WERI-Rb-1 (cell line): Measurements from ENCODE around the gene GDPD5.

ENCODE experiments used
- DNase-seq: peaks from one replicate; pipeline ENCODE4 v3.0.0-alpha.2; 2020
- H3K27ac ChIP-seq: fragments of 250-450 bp; sonication (Bioruptor Pico); 2 replicates; pipeline ENCODE4 v1.5.1; 2020; ENCODE audit warnings: mild to moderate bottlenecking, moderate library complexity
- H3K27me3 ChIP-seq: fragments of 250-450 bp; sonication (Bioruptor Pico); 2 replicates; pipeline ENCODE4 v1.5.1; 2021; ENCODE audit warnings: mild to moderate bottlenecking, low read depth, moderate library complexity; ENCODE audit not compliant: insufficient read depth, severe bottlenecking
- H3K36me3 ChIP-seq: fragments of 250-450 bp; sonication (Bioruptor Pico); 2 replicates; pipeline ENCODE4 v1.5.1; 2020; ENCODE audit warnings: mild to moderate bottlenecking, moderate library complexity
- H3K4me3 ChIP-seq: 2 replicates; pipeline ENCODE4 v1.5.1; 2011; ENCODE audit warnings: low read depth, mild to moderate bottlenecking, control low read depth, low read length
- H3K9me3 ChIP-seq: fragments of 250-450 bp; sonication (Bioruptor Pico); 2 replicates; pipeline ENCODE4 v1.5.1; 2021; ENCODE audit warnings: mild to moderate bottlenecking, moderate library complexity; ENCODE audit not compliant: severe bottlenecking
- CTCF ChIP-seq: IDR thresholded peaks from 2 replicates; pipeline ENCODE4 v1.5.1; 2011; ENCODE audit warnings: low read depth, mild to moderate bottlenecking, control low read depth, inconsistent platforms, low read length

The GDPD5 gene

GRCh38 chr11:75428281-75428724, 97.4 kb downstream of the GDPD5 start:
- Histone ChIP-seq H3K4me3 (no peak overlapping the region), H3K27me3 (no peaks in the 10 kb centered on the region), H3K36me3 (no peaks in the 10 kb centered on the region), H3K9me3 (no peaks in the 10 kb centered on the region), H3K27ac (peak overlapping the region; percentile 7; the same call in 1 of the 2 replicates)
- no peak for TF ChIP-seq CTCF
- DNase-seq: peak; percentile 44

GRCh38 chr11:75427181-75427580, 98.6 kb downstream of the GDPD5 start:
- Histone ChIP-seq H3K27me3 (no peaks in the 10 kb centered on the region), H3K27ac (no peak overlapping the region), H3K36me3 (peaks cover 7% of the 10 kb centered on the region), H3K4me3 (no peak overlapping the region), H3K9me3 (no peaks in the 10 kb centered on the region)
- no peak for TF ChIP-seq CTCF
- DNase-seq: no peak

- no peak for DNase-seq
- Histone ChIP-seq H3K9me3 (no peaks in the 10 kb centered on the region), H3K36me3 (peaks cover 7% of the 10 kb centered on the region), H3K27ac (no peak overlapping the region), H3K4me3 (no peak overlapping the region), H3K27me3 (no peaks in the 10 kb centered on the region)
- no peak for TF ChIP-seq CTCF
These were observed 99.0 kb downstream of the GDPD5 start for GRCh38 chr11:75426720-75427086.

- peak; percentile 64 for TF ChIP-seq CTCF
- H3K27ac ChIP-seq: no peak overlapping the region
- peaks cover 7% of the 10 kb centered on the region for H3K36me3 ChIP-seq
- no peaks in the 10 kb centered on the region for H3K27me3 ChIP-seq
- DNase-seq: peak; percentile 49
- H3K9me3 ChIP-seq: no peaks in the 10 kb centered on the region
- H3K4me3 ChIP-seq: no peak overlapping the region
These were observed 100.3 kb downstream of the GDPD5 start for GRCh38 chr11:75425422-75425821.

GRCh38 chr11:75424396-75424795, 101.3 kb downstream of the GDPD5 start:
- no peak for DNase-seq
- Histone ChIP-seq H3K4me3 (no peak overlapping the region), H3K27ac (no peak overlapping the region), H3K36me3 (peaks cover 7% of the 10 kb centered on the region), H3K27me3 (no peaks in the 10 kb centered on the region), H3K9me3 (no peaks in the 10 kb centered on the region)
- no peak for TF ChIP-seq CTCF

GRCh38 chr11:75423721-75424120, 102.0 kb downstream of the GDPD5 start:
- H3K9me3 ChIP-seq: no peaks in the 10 kb centered on the region
- no peak for DNase-seq
- H3K27ac ChIP-seq: no peak overlapping the region
- no peak for TF ChIP-seq CTCF
- H3K27me3 ChIP-seq: no peaks in the 10 kb centered on the region
- H3K36me3 ChIP-seq: peaks cover 7% of the 10 kb centered on the region
- H3K4me3 ChIP-seq: no peak overlapping the region
